HG03095 (cell line): ENCODE measurements around the gene EVA1A.

Experiments
- ATAC-seq: cut with Tn5 transposase; IDR thresholded peaks from one replicate; pipeline ENCODE4 v1.9.1; 2021; ENCODE audit warnings: moderate library complexity; ENCODE audit not compliant: unreplicated experiment

EVA1A gene

DNA sequence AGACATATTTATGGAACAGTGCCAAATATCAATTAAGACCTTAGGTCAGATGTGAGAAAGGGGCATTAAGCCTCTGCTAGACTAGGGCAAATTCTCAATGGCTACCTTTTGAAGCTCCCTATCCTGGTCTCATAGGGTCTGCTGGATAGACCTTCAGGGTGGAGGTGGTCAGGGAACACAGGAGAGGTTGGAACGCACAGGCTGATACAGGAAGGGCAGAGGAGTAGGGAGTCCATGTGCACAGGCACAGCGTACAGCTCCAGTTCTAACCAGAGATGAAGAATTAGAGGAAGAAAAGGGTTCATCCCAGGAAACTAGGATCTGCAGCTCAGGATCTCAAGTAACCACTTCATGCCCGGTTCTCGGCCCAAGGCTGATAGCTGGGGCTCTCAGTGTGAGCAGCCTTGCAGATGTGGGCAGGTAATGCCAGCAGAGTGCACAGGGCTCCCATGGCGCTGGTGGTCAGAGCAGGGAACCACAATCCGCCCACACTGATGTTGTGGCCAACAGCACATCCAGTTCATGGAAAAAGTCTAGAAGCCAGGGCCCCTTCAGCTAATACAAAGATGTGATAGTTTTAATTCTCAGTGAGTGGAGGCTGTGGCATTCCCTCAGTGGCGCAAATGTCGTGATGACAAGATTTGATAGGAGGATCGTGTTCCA lies 3.4 kb upstream of the EVA1A start:
- no peak for ATAC-seq

DNA sequence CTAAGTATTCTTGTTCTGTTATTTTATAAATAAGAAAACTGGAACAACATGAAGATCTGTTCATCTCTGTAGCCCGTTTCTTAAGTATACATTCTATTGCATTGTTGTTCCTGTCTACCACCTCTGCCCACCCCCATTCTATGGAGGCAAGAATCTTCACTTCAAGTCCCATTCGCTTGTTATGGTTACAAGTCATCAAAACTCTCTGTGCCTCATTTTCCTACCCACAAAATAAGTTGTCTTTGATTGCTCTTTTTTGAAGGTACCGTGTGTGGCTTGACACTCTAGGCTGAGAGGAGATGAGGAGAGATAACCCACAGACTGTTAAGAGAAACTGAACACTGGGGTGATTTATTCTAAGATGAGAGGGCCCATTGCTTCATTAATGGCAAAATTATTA lies 2.9 kb upstream of the EVA1A start:
- ATAC-seq: no peak

DNA sequence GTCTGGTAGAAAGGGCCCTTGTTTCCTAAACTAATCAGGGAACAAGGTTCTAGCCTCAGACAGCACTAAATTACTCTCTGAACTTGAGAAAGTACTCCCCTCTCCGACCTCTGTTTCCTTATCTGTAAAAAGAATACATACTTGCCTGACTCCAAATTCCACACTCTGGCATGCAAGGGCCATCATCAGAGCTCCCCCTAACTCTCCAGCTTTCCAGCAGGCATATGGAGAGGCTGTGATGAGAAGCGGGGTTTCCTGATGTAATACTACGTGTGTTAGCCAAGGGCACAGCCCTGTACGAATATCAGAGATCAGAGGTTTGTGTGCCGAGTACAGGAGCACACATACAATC lies 1.8 kb upstream of the EVA1A start:
- no peak for ATAC-seq

DNA sequence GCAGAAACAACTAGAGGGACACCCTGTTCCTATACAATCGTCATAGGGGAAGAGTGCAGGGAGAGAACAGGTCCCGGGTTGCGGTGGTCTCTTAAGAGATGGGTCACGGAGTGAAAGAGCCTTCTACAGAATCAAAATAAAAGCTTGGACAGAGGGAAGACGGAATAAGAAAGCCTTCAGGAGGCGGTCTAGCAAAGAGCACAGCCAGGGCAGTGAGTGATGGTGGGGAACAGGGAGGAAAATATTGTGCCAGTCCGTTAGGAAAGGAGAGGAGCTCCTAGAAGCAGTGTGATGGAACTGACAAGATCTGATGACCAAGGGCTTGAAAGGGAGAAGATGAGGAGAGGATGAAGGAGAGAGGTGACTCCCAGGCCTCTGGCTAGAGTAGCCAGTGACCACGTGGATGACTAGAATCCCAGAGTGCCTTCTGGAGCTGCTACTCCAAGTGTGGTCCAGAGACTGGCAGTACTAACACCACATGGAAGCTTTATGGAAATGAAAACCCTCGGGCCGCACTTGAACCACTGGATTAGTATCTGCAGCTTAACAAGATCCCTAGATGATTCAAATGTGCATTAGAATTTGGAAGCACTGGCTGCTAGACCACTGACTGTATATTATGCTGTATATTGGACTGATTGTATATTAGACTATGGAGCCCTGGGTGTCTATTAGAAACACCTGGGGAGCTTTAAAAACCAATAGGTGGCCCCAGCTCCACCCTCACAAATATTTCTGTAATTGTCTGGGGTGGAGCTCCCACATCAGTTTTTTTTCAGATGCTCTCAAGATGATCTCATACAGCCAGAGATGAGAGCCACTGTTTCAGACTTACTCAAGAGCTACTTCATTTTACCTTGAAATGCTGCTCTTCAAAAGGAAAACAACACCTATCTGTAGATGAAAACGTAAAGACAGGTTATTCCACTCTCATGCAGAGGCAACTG lies 1.1 kb upstream of the EVA1A start:
- no peak for ATAC-seq

DNA sequence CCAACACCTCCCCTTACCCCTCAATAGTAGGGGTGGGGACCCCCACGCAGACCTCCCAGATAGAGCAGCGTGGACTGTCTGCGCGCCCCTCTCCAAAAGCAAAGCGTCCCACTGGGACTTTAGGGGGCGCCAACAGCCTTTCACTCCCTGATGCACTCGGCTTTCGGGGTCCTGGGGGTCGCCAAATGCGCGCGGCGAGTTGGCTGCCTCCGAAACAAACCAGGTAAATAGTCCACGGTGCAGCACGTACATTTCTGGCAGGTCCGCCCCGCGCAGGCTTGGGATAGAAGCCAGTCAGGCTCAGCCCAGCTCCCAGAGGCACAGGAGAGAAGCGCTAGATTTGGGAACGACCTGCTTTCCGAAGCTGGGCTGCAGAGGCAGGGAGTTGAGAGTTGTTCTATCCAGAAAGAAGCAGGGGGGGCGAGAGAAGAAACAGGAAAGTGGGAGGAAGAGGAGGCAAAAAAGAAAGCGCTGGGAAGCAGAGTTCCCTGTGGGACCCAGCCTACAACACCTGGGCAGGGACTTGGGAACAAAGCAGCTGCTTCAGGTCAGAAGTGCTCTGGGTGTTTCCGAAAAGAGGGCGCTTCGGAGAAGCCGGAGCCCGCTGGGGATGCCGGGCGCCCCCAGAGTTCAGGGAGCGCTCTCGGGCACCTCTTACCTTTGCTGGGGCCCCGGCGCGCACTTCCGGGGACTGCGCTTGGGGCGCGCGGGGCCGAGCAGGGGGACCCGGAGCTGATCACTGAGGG lies 544 bp downstream of the EVA1A start:
- no peak for ATAC-seq

DNA sequence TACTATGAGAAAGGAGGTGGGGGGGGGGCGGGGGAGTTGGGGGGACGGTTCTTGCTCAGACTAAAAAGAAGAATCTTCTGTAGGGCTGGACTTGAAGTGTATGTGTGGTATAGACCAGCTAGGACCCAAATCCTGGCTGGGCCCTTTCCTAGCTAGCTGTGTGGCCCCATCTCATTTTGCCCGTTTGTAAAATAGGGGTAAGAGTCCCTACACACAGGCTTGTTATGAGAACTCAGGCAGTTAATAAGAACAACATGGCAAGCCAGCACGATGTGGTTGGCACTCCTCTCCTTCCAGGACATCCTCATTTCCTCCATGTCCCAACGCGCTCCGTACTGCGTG lies 1.1 kb downstream of the EVA1A start:
- no peak for ATAC-seq

DNA sequence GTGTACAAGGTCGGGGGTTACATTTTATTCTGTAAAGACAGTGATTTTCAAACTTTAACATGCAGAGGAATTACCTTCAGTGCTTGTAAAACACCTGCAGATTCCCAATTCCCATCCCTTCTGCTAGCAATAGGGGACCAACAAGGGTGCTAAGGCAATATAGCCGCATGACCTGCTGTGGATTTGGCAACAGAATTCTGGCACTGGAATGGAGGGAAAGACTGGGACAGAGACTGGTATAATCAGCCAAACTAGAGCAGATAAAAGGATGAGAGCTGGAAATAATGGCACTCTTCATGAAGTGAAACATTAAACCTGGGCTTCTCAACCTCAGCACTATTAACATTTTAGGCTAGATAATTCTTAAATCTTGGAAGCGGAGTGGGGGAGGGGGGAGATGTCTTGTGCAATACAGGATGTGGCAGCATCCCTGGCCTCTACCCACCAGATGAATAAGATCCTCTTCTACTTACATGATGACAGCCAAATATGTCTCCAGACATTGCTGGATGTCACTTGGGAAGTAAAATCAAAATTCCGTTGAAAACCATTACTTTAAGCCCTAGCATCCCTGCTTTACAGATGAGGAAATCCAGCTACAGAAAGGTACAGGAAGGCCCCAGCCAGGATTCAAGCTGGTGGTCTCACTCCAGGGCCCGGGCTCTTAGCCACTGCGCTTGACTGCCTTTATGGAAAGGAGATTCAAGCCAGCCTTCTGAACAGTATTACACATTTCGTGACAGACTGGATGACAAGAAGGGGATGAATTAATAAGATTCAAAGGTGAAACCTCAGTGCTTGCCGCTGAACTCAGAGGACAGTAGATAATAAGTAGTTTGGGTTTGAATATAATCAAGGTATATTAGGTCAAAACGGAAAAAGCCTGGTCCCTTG lies 1.7 kb downstream of the EVA1A start:
- ATAC-seq: no peak

DNA sequence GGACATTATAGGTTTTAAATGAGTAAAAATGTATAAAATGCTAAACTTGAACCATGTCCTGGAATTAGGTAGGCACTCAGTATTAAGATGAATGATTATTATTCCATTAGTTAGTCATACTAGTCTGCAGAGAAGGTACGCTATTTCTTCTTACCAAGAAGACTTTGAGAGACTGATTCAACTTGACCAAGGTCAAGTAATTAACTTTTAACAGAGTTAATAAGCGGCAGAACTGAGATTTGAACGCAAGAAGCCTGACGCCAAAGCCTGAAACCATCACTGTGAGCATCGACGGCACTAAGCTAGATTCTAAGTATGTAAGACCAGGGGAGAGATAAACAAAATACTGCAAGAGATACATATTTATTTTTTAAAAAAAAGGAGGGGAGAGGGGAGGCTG lies 2.6 kb downstream of the EVA1A start:
- no peak for ATAC-seq

DNA sequence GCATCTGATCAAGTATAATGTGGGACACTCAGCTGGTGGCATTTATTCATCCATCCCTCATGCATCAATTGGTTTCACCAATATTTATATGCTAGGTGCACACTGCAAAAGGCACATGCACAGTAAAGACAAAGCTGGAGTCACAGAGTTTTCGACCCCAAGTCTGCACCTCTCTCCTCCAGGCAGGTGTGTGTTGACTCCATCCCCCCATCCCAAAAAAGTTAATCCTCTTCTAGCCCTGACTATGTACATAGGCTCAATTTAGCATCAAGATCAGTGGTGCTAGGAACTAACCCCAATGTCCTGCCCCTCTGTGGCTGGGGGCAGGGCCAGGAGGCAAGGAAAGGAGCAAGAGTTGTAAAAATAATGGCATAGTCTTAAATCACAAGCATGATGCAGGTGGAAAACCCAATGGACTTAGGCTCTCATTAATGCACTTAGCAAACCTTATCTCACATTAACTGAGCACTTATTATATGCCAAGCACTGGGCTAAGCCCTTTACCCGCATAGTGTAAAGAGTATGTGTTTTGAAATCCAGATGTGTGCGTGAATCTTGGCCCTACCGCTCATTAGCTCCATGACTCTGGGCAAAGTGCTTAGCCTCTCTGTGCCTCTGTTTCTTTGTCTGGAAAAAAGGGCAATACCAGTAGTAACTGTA lies 3.1 kb downstream of the EVA1A start:
- ATAC-seq: no peak

DNA sequence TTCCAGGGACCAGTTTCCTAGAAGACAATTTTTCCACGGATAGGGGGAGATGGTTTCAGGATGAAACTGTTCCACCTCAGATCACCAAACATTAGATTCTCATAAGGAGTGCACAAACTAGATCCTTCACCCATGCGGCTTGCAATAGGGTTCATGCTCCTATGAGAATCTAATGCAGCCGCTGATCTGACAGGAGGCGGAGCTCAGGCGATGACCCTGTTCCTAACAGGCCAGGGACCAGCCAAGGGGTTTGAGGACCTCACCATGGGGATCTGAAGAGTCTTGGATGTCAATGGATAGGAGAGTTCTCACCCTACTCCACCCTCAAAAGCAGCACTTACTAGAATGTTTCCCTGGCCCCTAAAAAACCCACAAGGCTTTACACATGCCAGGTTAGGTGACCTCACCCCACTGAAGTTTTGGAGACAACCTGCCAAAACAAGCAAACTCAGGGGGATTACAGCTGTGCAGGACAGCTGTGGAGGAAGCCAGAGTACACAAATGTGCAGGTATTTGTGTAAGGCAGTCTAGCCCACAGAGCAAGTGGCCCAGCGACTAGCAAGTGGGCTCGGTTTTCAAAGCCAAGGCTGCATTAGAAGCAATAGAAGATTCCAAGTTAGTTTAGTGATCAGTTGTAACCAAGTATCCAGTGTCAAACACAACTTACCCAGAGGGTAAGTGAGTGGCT lies 3.9 kb downstream of the EVA1A start:
- ATAC-seq: no peak

DNA sequence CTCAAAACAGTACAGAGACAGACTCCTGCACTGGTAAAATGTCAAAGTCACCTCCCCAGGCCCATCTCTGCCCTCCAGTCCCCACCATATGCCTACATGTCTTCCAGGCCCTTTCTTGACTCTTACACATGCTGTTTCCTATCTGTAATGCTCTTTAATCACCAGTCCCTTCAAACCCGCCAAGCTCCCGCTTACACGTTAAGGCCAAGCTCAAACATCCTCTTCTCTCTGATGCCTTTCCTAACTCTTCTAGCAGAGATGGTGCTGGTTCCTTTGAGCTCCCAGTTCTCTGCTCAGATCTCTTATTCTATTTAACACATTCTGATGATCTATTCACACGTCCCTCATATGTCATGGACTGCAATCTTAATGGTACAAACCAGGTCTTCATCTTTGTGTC lies 5.0 kb downstream of the EVA1A start:
- ATAC-seq: no peak

DNA sequence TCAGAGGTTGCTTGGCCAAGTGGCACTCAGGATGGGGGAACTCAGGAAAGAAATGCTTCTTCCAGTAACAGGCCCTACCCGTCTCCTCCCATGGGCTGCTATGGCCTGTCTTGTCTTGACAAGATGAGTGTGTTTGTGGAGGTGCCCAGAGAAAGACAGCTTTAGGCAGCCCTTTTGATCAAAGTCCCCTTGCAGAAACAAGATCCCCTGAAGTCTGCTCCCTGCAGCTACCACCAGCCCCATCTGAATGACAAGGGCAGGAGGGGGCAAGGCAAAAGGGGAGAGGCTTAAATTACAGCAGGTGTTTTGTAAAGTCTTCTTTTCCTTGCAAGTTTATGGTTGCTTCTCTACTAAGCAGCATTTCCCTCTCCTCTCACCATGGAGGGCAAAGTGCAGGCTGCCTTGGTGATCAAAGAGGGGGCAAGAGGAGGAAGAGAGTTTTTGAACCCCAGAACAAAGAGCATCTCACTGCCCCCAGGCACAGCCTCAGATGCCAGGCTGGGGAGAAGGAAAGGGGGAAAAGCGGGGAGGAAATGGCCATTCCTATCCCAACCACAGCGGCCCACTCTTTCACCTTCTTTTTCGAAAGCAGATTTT lies 6.7 kb downstream of the EVA1A start:
- no peak for ATAC-seq

DNA sequence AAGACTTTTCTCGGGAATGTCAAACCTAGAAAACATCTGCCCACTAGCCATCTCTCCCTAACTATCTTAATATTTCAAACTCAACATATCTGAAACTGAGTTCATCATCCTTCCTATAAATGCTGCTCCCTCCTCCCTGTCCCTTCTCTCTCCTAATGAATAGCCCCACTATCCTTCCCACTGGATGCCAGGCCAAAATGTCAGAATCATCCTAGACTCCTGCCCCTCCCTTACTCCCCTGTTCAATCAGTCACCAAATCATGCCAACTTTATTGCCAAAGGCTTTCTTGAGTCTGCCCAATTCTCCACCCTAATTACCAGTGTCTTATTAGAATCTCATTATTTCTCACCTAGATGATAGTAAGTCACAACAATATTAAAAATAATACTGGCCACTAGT lies 8.5 kb downstream of the EVA1A start:
- ATAC-seq: no peak

DNA sequence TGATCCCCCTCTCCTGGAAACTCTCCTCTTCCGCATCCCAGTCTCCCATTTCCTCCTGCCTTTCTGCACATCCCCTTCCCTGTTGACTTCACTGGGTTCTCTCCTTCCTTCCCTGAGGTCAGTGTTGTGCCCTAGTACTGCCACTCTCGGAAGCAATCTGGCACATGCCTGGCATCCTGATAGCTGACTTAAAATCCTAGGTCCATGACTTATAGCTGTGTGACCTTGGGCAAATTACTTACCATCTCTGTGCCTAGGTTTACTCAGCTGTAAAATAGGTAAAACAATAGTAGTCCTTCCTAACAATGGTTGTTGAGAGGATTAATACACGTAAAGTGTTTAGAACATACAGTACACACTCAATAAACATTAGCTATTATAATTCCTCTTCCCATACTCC lies 9.3 kb downstream of the EVA1A start:
- ATAC-seq: no peak

DNA sequence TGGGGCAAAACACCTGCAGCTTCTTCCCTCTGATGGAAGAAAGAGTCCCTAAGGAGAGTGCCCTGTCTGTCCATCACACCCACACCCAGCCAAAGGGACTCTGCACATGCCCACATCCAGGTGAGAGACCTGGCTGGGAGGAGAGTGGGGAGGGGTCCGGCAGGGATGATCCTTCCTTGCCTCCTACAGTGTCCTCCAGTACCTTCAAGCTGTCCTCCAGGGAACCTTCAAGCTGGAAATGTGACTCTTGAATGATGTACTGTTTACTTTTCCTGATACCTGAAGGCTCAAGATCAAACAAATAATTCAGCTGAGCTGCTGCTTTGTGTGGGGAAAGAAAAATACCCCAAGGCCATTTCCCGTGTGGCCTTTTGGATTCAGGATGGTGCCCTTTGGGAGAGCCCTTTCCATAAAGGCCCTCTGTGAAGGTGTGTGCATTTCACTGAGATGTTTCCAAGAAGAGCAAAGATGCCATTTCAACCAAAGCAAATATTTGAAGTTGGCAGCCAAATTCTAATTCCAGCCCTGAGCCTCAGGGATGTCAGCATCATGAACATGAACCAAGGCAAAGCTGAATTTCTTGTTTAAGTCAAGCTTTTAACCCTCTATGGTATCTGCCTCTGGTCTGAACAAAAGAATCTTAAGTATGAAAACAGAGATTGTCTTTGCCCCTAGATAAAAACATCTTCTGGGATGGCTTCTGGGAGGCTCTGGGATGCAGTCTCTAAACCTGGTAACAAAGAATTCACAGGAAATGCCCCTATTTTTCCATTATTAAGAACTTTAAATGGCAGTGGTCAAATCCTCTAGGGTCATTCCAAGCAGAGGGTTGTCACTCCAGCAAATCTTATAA lies 11.1 kb downstream of the EVA1A start:
- no peak for ATAC-seq

DNA sequence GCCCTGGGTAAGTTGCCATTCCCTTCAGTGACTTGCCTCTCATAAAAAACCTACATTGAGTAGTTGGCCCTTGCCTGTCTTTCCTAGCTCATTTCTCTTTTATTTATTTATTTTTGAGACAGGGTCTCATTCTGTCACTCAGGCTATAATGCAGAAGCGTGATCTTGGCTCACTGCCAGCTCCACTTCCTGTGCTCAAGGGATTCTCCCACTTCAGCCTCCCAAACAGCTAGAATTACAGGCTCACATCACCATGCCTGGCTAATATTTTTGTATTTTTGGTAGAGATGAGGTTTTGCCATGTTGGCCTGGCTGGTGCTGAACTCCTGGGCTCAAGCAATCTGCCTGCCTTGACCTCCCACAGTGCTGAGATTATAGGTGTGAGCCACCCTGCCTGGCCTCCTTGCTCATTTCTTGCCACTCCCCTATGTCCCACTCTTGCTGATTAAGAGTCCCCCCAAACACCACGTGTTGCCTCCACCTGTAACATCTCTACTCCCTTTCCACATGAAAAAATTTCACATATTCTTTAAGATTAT lies 12.6 kb downstream of the EVA1A start:
- ATAC-seq: no peak

DNA sequence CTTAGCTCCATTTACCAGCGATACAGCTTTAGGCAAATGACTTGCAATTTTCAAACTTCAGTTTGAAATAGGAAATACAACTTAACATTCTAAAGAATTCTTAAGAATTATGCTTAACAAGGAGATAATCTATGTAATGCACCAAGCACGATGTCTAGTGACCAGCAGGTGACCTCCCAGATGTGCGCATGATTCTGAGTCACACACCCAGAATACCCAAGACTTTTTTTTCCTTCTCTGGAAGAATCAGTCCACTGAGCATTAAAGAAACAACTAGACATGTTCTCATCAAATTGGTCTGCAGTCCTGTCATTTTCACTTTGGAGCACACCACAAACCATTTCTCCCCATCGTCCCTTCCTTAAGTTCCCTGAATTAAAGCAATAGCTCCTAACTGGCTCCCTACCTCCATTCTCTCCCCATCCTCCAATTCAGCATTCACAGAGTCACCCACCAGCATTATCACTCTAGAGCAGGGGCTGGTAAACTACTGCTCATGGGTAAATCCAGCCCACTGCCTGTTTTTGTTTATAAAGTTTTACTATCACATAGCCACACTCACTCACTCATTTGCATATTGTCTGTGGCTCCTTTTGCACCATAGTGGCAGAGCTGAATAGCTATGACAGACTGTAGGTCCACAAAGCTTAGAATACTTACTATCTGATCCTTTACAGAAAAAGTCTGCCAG lies 13.2 kb downstream of the EVA1A start:
- ATAC-seq: no peak

DNA sequence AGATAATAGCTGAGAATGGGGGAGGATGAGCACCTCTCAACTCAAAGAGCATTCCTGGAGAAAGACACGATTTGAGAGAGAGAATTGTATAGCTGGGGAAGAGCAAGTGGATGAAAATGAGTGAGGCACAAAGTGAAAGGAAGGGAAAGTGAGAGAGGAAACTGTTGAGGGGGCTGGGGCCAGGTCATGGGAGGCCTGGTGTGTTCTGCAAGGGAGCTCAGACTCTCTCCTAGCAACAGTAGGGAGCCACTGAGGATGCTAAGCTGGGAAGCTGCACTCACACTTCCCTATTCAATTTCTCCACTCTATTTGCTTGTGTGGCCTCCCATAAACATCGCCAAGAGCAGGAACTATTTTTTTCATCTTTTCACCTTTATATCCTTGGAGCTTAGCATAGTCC lies 14.8 kb downstream of the EVA1A start:
- no peak for ATAC-seq
